ENCODE measurements around the gene PTPRR.

PTPRR gene

DNA sequence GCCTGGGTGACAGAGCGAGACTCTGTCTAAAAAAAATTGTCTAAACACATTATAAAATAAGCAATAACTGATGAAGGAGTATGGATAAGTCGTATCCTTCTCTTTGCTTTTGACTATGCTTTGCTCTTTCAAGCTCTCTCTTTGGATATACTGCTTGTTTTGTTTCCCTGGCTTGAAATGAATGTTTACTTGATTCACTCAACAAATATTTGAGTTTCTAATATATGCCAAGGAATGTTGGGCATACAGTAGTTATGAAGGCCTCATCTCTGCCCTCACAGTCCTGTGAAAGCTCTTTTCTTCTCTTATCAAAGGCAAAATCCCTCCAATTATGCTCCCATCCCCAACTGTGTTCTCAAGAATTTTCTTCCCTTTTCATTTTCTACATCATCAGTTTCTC is 123.5 kb downstream of the PTPRR start:
- peak; percentile 5 for DNase-seq (ENCODE audit: low read depth, low spot score)

DNA sequence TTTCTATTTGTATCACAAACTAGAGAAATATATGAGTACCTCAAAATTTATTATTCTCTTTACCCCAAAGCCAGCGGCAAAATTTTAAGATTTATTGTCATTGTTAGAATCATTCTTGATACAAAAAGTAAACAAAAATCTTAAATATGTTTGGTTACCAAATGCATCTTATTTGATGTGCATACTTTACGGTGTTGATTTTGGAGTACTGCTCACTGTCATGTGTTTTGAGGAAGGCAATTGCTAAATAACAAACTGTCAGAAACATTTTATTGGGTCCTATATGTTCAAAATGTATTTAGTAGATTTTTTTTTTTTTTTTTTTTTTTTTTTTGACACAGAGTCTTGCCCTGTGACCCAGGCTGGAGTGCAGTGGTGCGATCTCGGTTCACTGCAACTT is 124.9 kb downstream of the PTPRR start:
- no peak for DNase-seq (ENCODE audit: low read depth, low spot score)

DNA sequence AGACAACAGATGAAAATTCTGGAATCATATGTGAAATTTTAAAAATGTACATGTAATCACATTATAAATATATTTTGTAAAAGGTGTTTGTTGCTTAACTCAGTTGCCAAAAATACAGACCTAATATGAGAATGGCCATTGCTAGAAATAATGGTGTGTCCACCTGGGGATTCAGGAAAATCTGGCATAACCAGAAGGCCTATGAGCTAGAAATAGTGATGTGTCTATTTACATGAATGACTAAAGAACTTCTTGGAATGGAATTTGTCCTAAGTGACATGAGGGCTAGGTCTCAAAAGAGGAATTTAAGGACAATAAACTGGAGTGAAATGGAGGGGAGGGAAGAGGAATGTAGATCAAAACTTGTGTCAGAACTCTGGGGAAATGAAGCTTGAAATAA is 126.4 kb downstream of the PTPRR start:
- DNase-seq (ENCODE audit: low read depth, low spot score): no peak

DNA sequence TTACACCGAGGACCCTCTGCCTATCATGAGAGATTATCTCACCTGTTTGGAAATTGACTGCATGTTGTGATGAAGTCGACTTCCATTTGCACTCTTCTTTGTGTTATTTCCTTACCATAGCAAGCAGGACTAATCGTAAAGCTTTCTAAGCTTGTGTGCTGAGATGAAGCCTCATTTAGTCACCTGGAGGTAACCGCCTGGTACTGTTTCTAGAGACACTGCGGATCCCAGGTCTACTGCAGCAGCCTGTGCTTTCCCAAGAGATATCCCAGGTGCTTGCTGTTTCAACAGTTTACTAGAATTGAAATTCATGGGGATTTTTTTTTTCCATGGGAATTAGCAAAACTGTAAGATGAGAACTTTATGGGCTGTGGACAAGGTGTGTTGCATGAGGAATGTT is 131.8 kb downstream of the PTPRR start:
- DNase-seq (ENCODE audit: low read depth, low spot score): no peak

DNA sequence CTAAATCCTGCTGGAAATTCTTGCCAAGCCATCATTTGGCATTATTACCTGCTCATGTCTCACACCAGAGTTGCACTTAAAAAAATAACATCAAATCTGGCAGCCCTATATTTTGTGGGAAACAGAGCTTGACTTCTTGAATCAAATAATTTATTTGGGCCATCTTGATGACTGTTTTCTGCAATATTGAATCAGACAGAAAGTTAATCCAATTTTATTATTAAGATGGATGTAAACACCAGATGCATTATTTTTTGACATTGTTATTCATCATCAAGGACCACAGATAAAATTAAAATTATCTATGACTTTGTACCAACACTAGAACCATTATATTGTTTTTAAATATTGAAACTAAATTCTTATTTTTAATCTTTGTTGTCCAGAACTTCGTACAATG is 132.9 kb downstream of the PTPRR start:
- DNase-seq (ENCODE audit: low read depth, low spot score): no peak

DNA sequence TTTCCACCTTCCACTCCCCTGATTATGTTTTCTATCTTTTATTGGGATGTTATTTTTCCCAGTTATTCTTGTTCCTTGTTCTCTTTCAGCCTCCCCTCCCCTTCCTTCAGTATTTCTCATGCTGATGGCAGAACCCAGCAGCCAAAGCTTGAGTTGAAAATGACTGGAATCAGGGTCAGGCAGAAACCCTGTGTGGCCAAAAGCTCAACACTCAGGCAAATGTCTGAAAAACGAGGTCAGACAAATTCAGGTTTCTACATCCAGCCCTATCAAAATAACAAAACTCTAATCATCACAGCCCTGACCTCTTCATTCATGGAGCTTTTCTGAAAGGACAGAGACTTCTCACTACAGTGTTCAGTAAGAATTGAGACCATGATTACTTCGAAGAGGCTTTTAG is 134.6 kb downstream of the PTPRR start:
- DNase-seq (ENCODE audit: low read depth, low spot score): no peak

DNA sequence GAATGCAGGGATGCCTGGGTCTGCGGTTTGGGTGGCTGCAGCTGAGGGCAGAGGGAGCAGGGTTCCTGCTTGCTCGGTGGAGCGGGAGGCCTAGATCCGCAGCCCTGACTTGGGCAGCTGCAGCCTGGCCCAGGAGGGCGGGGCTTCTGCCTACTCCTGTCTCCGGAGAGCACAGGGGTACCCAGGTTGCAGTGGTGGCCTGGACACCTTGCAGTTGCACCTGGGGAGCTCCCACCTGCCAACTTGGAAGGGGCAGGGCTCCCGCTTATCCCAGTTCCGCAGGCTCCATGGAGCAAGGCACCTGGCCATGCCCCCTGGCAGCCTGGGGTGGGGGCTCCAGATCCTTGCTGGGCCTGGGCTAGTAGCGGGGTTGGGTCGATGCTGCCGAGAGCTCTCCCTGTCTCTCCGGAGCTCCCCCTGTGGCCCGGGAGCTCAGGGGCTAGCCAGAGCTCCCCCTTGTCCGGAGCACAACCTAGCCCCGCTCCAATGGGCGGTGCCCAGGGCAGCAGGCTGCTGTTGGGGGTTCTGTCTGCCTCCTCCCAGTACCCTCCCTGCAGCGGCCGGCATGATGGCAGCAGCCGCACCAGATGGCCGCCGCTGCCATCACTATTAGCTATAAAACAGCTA is 136.4 kb downstream of the PTPRR start:
- no peak for DNase-seq (ENCODE audit: low read depth, low spot score)

DNA sequence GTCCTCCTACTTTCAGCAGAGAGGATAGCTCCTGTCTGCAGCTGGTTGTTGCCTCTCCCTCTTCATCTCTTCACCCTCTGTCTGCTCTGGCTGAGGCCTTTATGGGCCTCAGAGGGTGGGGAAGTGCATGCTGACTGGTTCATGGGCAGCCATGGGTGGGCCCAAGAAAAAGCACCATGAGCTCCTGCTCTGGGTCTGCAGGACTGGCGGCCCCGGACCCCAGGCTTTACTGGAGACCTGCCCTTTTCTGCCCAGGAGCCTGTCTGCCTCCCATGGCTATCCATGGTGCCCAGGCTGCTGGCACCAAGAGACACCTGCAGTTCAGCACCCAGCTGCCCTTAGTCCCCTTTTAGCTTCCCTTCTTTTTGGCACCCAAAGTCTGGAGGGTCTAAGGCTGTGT is 137.1 kb downstream of the PTPRR start:
- no peak for DNase-seq (ENCODE audit: low read depth, low spot score)

DNA sequence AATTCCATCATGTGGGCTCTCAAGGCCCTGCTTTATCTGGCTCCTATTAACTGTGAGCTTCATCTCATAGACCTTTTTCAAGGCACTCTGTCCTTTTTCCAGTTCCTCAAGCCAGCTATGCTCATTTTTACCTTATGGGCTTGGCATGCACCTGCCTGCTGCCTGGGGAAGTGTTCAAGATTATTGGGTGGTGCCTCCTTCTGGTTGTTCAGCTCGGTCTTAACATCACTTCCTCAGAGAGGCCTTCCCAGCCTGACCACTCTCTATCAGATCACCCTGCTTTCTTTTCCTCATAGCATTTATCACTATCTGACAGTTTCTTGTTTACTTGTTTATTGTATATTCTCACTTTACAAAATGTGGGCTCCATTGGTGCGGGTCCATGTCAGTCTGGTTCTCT is 141.3 kb downstream of the PTPRR start:
- DNase-seq (ENCODE audit: low read depth, low spot score): no peak

DNA sequence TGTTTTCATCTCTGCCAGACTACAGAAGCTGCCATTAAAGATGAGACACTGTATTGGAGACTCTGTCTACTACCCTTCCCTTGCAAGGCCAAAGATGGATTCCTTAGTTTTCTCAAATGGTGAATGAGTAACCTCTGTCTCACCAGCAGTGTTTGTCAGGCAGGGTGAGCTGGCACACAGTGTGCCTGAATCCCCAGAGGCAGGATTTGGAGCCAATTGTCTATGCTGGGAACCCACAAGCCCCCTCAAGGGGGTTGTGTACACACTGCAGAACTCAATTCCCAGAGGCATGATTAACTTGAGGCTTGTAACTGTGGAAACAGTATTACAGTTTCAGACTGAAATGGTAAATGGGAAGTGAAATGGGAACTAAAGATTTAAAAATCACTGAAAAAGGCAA is 146.5 kb downstream of the PTPRR start:
- DNase-seq (ENCODE audit: low read depth, low spot score): peak; percentile 54

DNA sequence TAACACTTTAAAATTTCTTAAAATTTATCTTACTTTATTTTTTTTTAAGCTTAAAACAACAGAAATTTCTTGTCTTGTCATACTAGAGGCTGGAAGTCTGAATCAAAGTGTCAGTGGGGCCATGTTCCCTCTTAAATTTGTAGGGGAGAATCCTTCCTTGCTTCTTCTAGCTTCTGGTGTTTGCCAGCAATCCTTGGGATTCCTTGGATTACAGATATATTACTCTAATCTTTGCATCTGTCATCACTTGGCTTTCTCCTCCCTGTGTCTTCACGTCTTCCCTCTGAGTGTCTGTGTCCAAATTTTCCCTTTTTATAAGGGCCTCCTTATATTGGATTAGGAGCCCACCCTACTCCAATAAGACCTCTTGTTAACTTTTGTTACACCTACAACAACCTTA is 147.7 kb downstream of the PTPRR start:
- DNase-seq (ENCODE audit: low read depth, low spot score): no peak

DNA sequence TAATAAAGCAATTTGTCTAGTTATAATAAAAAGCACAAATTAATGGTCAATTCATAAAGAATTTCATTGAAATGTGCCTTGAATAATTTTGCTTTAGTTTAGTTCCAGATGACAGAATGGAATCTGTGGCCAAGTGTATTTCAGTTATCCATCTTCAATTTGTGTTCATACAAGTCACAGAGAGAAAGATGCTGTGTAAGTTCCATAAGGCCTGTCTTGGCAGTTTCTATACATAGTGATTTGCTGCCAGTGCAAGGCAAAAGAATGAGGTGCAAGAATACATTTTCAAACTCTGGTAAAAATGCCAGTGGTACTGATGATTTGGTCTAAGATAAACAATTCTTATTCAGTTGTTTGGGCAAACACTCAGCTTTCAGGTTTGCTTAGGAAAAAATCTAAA is 149.0 kb downstream of the PTPRR start:
- DNase-seq (ENCODE audit: low read depth, low spot score): no peak

DNA sequence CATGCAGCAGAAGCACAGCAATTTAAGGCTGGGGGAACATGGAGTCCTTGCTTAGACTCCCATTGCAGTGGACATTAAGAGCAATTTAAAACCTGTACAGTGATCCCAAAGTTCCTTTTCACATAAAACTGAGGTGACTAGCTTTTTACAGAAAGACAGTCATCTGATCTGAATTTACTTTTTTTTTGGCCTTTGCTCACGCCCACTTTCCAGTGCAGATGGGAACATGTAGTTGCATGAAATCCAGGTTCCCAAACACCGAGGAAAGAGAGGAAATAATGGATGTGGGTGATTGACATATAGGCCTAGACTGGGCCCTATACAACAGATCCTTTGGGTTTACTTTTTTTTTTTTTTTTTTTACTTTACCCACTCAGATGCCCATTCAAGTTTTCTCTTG is 156.9 kb downstream of the PTPRR start:
- no peak for DNase-seq (ENCODE audit: low read depth, low spot score)

DNA sequence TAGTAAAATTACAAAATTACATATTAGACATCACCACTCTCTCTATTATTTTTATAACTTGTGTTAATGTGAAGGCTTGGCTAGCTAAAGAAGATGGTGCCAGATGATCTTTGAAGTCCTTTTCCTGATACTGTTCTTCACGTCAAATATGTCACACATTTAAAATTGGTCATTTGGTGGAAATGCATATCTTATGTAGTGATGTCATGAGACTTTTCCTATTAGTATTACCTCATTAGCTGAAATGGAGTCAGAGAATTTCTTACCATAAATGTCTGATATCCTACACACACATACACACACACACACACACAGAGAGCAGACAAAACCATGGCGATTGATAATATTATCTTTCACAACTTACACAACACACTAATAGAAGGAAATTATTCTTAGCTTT is 158.5 kb downstream of the PTPRR start:
- DNase-seq (ENCODE audit: low read depth, low spot score): no peak

DNA sequence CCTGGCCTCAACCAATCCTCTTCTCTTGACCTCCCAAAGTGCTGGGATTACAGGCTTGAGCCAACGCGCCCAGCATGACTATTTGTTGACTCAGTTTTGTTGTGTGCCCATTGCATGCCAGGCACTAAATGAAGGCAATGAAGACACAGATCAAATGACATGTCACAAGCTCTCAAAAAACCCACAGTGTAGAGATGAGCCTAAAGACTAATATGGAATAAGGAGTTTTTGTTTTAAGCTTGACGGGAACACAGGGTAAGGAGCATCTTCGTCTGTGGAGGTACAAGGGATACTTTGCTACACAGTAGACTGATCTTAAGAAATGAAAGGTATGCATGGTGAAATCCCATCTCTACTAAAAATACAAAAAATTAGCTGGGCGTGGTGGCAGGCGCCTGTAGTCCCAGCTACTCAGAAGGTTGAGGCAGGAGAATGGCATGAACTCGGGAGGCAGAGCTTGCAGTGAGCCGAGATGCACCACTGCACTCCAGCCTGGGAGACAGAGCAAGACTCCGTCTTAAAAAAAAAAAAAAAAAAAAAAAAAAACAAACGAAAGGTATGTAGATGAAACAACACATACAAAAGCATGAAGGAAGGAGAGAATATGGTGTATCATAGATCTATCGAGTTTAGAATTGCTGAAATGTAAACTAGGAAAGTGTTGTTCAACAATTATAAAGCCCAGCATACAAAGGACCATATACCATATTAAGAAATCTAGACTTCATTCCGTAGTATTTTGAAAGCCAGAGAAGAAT is 161.2 kb downstream of the PTPRR start:
- DNase-seq (ENCODE audit: low read depth, low spot score): no peak

DNA sequence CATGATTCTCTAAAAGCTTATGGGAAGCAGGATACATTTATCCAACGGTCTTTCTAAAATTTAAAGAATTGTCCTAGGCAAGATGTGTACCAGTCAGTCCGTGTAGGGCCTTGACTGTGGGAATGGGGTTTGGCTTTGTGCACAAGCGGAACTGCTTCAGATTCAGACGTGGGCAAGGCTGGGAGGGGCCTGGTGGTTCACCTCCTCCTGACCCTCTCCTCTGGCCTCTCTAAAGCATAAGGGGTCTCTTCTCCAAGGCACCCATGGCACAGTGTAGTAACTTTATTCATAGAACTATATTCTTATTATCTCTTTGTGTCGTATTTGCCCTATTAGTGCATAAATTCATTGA is 162.1 kb downstream of the PTPRR start:
- DNase-seq (ENCODE audit: low read depth, low spot score): no peak

DNA sequence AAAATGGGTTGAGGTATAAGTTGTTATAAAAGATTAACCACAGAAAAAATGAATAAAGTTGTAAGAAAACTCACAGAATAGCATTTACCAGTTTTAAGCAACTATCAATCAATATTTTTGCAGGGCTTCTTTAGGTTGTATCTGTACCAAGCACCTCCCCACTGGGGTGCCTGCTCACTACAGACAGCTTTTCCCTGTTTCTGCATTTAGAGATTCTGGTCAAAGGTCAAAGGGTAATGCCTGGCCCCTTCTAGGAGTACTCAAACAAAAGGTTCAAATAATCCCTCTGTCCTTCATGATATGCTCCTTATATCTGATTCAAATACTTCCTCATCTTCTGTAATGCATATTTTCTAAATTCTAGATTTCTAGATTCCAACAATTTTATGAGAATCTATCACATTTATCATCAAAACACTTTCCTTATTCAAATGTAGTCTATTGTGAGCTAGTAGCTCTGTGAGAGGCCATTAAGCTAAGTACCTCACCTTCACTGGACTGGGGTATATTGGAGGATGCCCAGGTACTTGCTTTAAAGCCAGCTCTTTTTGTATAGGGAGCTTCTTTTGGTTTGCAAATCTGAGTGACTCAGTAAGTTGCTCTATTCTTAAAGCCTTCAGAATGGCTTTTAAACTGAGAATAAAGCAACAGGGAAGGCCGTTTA is 162.6 kb downstream of the PTPRR start:
- no peak for DNase-seq (ENCODE audit: low read depth, low spot score)

DNA sequence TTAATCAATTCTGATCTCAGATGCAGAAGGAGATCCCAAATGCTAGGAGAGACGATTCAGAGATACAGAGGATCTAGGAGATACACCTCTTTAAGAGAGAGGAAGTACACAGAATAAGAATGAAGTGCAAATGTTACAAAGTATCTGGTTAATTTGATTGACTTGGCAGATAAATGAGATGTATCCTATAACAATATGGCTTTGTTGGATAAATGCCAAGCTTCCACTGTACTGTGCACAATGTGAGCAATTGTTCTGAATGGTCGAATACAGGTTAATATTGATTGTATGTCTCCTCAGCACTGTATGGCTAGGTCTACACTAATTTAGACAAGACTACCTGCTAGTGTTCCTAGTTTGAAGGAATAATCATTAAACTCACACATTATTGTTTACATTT is 163.7 kb downstream of the PTPRR start:
- no peak for DNase-seq (ENCODE audit: low read depth, low spot score)

DNA sequence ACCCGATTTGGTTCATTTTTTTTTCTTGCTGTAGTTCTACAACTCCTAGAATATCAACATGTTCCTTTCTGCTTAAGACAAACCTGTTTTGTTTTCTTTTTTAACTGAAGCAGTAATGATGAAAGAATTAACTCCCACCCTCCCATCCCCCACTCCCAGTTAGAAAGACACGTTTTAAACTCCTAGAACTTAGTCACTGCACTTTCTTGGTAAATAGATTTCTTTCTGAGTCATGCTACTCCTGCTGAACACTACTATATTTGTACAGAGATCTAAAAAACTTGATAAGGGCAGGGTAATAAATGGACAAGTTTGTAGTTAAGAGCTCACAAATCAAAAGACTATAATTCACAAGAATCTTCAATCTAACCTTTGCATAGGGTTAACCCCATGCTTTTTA is 164.4 kb downstream of the PTPRR start:
- peak; percentile 53 for DNase-seq (ENCODE audit: low read depth, low spot score)

DNA sequence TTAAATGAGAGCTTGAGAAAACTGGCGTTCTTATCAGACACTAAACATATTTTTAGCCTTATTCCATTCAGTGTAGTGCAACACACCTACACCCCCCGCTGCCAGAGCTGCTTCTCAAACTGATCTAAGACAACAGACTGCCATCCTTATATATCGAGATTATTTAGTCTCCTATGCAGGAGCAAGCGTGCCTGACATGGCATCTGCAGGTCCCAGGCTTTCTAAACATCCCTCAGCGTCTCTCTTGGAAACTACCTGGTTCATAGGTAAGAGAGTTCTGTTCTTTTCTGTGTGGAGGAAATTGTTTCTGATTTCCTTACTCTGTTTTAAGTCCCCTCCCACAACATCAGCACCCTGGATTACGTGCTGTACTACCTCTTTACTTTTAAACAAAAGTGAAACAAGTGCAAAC is 166.2 kb downstream of the PTPRR start:
- DNase-seq (ENCODE audit: low read depth, low spot score): no peak

DNA sequence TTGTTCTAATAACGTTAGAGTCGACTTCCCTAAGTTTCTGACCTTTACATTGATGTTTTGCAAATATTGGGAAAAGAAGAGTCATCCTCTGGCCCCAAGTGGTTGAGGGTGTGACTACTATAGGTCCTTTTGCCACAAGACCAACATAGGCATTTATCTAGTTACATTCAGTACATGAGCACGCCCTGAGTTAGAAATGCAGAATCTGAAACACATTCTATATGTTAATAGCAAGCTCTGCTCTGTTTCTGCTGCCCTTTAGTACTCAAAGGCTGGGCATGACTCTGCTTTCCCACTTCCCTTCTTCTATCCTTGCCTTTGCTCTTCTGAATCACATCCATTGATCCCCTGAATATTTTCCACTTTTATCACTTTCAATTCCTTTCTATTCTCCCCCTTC is 168.2 kb downstream of the PTPRR start:
- no peak for DNase-seq (ENCODE audit: low read depth, low spot score)

DNA sequence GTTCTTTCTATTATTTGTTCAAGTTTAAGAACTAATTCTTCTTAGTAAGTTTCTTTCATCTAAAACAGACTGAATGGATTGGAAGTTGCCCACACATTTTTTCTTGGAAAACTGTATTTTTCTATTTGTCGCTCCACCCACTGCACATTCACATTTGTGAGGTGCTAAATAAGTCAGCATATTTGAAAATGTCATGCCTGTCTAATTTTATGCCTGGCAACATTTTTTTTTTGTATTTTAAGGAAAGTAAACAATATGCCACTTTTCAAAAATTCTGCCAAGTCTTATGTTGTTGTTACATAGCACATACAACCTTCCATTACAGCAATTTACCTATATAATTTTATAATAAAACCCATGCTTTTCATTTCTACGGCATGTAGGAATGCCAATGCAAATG is 170.6 kb downstream of the PTPRR start:
- no peak for DNase-seq (ENCODE audit: low read depth, low spot score)

DNA sequence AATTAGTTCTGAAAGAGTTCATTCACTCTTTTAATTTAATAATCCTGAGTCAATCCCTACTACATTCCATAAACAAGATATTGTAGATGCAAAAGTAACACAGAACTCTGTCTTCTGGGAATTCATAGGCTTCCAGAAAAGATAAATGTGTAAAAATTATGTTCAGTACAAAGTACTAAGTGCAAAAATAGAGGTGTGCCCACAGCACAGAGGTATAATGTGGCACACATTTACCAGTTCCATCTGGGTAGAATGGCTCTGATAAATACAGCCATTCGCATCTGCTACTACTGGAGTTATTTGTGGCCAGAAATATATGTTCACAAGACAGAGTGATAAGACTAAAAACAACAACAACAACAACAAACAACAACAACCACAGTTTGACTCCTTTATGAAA is 171.7 kb downstream of the PTPRR start:
- DNase-seq (ENCODE audit: low read depth, low spot score): no peak

All from astrocyte of the hippocampus (primary cell).